Ascending aorta (tissue), 2 donors: ENCODE results near the gene ALG14. TPM values are rescaled to one million over a fixed set of nuclear protein-coding genes. Genes with fewer than 3 reads are reported as not detected.

ENCODE experiments used
- DNase-seq, 2 donors: peaks; one replicate each; pipeline ENCODE4 v3.0.0-alpha.2; 2019; ENCODE audit warnings: low spot score in 2 of 2
- H3K27ac ChIP-seq, 2 donors: fragments of 200-600 bp; sonication (generic); one replicate each; pipeline ENCODE4 v1.5.1; 2016 to 2017; ENCODE audit warnings: mild to moderate bottlenecking in 1 of 2
- H3K27me3 ChIP-seq: fragments of 200-600 bp; sonication (generic); one replicate; pipeline ENCODE4 v1.5.1; 2017
- H3K36me3 ChIP-seq, 2 donors: fragments of 200-600 bp; sonication (generic); one replicate each; pipeline ENCODE4 v1.5.1; 2016
- H3K4me1 ChIP-seq, 2 donors: fragments of 200-600 bp; sonication (generic); one replicate each; pipeline ENCODE4 v1.5.1; 2016 to 2017; ENCODE audit warnings: mild to moderate bottlenecking in 1 of 2
- H3K4me3 ChIP-seq, 2 donors: fragments of 200-600 bp; sonication (generic); one replicate each; pipeline ENCODE4 v1.5.1; 2016 to 2017; ENCODE audit warnings: mild to moderate bottlenecking in 1 of 2
- H3K9me3 ChIP-seq, 2 donors: fragments of 200-600 bp; sonication (generic); one replicate each; pipeline ENCODE4 v1.5.1; 2016
- CTCF ChIP-seq, 3 experiments: fragments of 200-600 bp in 2 of 3; fragments of 450-650 bp in 1 of 3; sonication (generic) in 2 of 3; IDR thresholded peaks; one replicate each; pipeline ENCODE4 v1.5.1; 2016 to 2019; ENCODE audit warnings: antibody characterized with exemption in 3 of 3, mild to moderate bottlenecking in 1 of 3, moderate library complexity in 1 of 3
- intact Hi-C: fragments of 100-400 bp; cut with DNase I; formaldehyde crosslinking; loops from one replicate; pipeline ENCODE4 v1.15.1; 2023
- total RNA-seq: library from RNA; depleted of rRNA; stranded (reverse); fragments of >200 nt; gene quantifications from one replicate; pipeline ENCODE4 v1.1.0, GENCODE V29; 2016

The ALG14 gene
- total RNA-seq, 1 donor from 2014 or later, result not detected

GRCh38 chr1:94955767-94956632 lies 116.8 kb downstream of the ALG14 start:
- no peak overlapping the region for H3K4me3 ChIP-seq
- no peak for DNase-seq
- peak overlapping the region; percentile 19 to 46 for H3K27ac ChIP-seq
- no peaks in the 10 kb centered on the region for H3K27me3 ChIP-seq
- H3K36me3 ChIP-seq, result no peaks in the 10 kb centered on the region
- no peak for TF ChIP-seq CTCF (IDR thresholded peaks at IDR 0.05)
- peaks cover 0 to 9% of the 10 kb centered on the region in 2 donors for H3K4me1 ChIP-seq
- intact Hi-C loops, result no loop called here
- no peaks in the 10 kb centered on the region for H3K9me3 ChIP-seq

- intact Hi-C loops, result no loop called here
- Histone ChIP-seq H3K9me3 (no peaks in the 10 kb centered on the region), H3K27ac (no peak overlapping the region), H3K36me3 (no peaks in the 10 kb centered on the region), H3K4me3 (no peak overlapping the region), H3K27me3 (no peaks in the 10 kb centered on the region), H3K4me1 (peaks cover 0 to 9% of the 10 kb centered on the region in 2 donors)
- no peak for TF ChIP-seq CTCF (IDR thresholded peaks at IDR 0.05)
- no peak for DNase-seq
Measured at GRCh38 chr1:94954263-94955220, 118.2 kb downstream of the ALG14 start.

GRCh38 chr1:94953746-94954145 lies 119.0 kb downstream of the ALG14 start:
- Histone ChIP-seq H3K36me3 (no peaks in the 10 kb centered on the region), H3K4me1 (peaks cover 0 to 9% of the 10 kb centered on the region in 2 donors), H3K27me3 (no peaks in the 10 kb centered on the region), H3K9me3 (no peaks in the 10 kb centered on the region), H3K27ac (no peak overlapping the region), H3K4me3 (no peak overlapping the region)
- no peak for DNase-seq
- intact Hi-C loops, result no loop called here
- TF ChIP-seq CTCF (IDR thresholded peaks at IDR 0.05), result no peak

GRCh38 chr1:94953107-94953506 lies 119.6 kb downstream of the ALG14 start:
- Histone ChIP-seq H3K4me3 (no peak overlapping the region), H3K36me3 (no peaks in the 10 kb centered on the region), H3K27me3 (no peaks in the 10 kb centered on the region), H3K4me1 (peaks cover 0 to 9% of the 10 kb centered on the region in 2 donors), H3K27ac (no peak overlapping the region), H3K9me3 (no peaks in the 10 kb centered on the region)
- DNase-seq, result no peak
- intact Hi-C loops, result no loop called here
- TF ChIP-seq CTCF (IDR thresholded peaks at IDR 0.05), result no peak

- Histone ChIP-seq H3K9me3 (no peaks in the 10 kb centered on the region), H3K4me3 (no peak overlapping the region), H3K27ac (no peak overlapping the region), H3K36me3 (no peaks in the 10 kb centered on the region), H3K27me3 (no peaks in the 10 kb centered on the region), H3K4me1 (peaks cover 0 to 12% of the 10 kb centered on the region in 2 donors)
- no peak for DNase-seq
- intact Hi-C loops, result no loop called here
- no peak for TF ChIP-seq CTCF (IDR thresholded peaks at IDR 0.05)
Measured at GRCh38 chr1:94952539-94952938, 120.2 kb downstream of the ALG14 start.
